IMR-90 (cell line): ENCODE results near the gene RNF217. TPM values are rescaled to one million over a fixed set of nuclear protein-coding genes. Genes with fewer than 3 reads are reported as not detected.

ENCODE experiments used
- ATAC-seq: fragments of 200-7000 bp; cut with Tn5 transposase; 2 replicates; pipeline ENCODE4 v1.9.1; 2020; ENCODE audit warnings: low read depth, mild to moderate bottlenecking, moderate library complexity
- BruUV-seq: library from RNA; stranded (reverse); fragments of 400-500 nt; replicated peaks from 2 replicates; lab custom pipeline; 2021; lab: Mats Ljungman, UMichigan
- CTCF ChIA-PET: fragments of 300-600 bp; formaldehyde crosslinking; extraction: SDS; loops from one replicate; lab custom pipeline; 2021; ENCODE audit warnings: antibody characterized with exemption; lab: Yijun Ruan, JAX
- POLR2A ChIA-PET: fragments of 300-600 bp; sonication (Branson Sonifier 250); formaldehyde crosslinking; loops from one replicate; lab custom pipeline; 2022; ENCODE audit warnings: antibody characterized with exemption; ENCODE audit not compliant: unreplicated experiment; lab: Charles Lee
- DNase-seq: peaks from one replicate; pipeline ENCODE4 v3.0.0; 2013
- H2AFZ ChIP-seq: replicated peaks from 2 replicates; pipeline ENCODE3; 2013; ENCODE audit warnings: low read length, mild to moderate bottlenecking; ENCODE audit not compliant: poor library complexity
- H2AK5ac ChIP-seq: 2 replicates; pipeline ENCODE4 v1.6.1; 2013; ENCODE audit warnings: low read depth, low read length, inconsistent platforms
- H2AK9ac ChIP-seq: replicated peaks from 2 replicates; pipeline ENCODE3; 2013; ENCODE audit warnings: mild to moderate bottlenecking, low read depth, low read length, moderate library complexity; ENCODE audit not compliant: poor library complexity
- H2BK120ac ChIP-seq: 2 replicates; pipeline ENCODE4 v1.6.1; 2013; ENCODE audit warnings: low read depth, low read length, inconsistent platforms
- H2BK15ac ChIP-seq: 3 replicates; pipeline ENCODE4 v1.6.1; 2013; ENCODE audit warnings: low read depth, low read length, inconsistent platforms
- H2BK20ac ChIP-seq: 2 replicates; pipeline ENCODE4 v1.6.1; 2013; ENCODE audit warnings: low read depth, mild to moderate bottlenecking, inconsistent platforms, low read length, moderate library complexity
- H2BK5ac ChIP-seq: 2 replicates; pipeline ENCODE4 v1.6.1; 2013; ENCODE audit warnings: mild to moderate bottlenecking, low read depth, low read length, inconsistent platforms; ENCODE audit not compliant: poor library complexity, severe bottlenecking
- H3K14ac ChIP-seq: replicated peaks from 2 replicates; pipeline ENCODE4 v1.6.1; 2013; ENCODE audit warnings: low read depth, low read length, inconsistent platforms
- H3K18ac ChIP-seq: 2 replicates; pipeline ENCODE4 v1.6.1; 2013; ENCODE audit warnings: low read depth, low read length, control low read depth
- H3K23ac ChIP-seq: 2 replicates; pipeline ENCODE4 v1.6.1; 2013; ENCODE audit warnings: low read depth, low read length, inconsistent platforms
- H3K27ac ChIP-seq: 2 replicates; pipeline ENCODE4 v1.5.1; 2013; ENCODE audit warnings: mild to moderate bottlenecking, control low read depth, low read length; ENCODE audit not compliant: insufficient read depth
- H3K27me3 ChIP-seq: 2 replicates; pipeline ENCODE4 v1.6.1; 2013; ENCODE audit warnings: low read length; ENCODE audit not compliant: control insufficient read depth, insufficient read depth
- H3K36me3 ChIP-seq: 2 replicates; pipeline ENCODE4 v1.6.1; 2013; ENCODE audit warnings: low read length, mixed read lengths; ENCODE audit not compliant: control insufficient read depth, insufficient read depth
- H3K4ac ChIP-seq: 2 replicates; pipeline ENCODE4 v1.6.1; 2013; ENCODE audit warnings: low read depth, low read length, inconsistent platforms
- H3K4me1 ChIP-seq: 2 replicates; pipeline ENCODE4 v1.6.1; 2013; ENCODE audit warnings: low read length, mixed read lengths; ENCODE audit not compliant: control insufficient read depth, insufficient read depth
- H3K4me2 ChIP-seq: 2 replicates; pipeline ENCODE4 v1.6.1; 2013; ENCODE audit warnings: low read depth, mild to moderate bottlenecking, control low read depth, low read length, moderate library complexity
- H3K4me3 ChIP-seq: 2 replicates; pipeline ENCODE4 v1.5.1; 2013; ENCODE audit warnings: low read depth, mild to moderate bottlenecking, control low read depth, low read length, moderate library complexity; ENCODE audit not compliant: insufficient read depth
- H3K56ac ChIP-seq: 2 replicates; pipeline ENCODE4 v1.6.1; 2013; ENCODE audit warnings: low read length, inconsistent platforms; ENCODE audit not compliant: insufficient read depth; ENCODE audit errors: extremely low read depth
- H3K79me1 ChIP-seq, 2 experiments: 2 replicates each; pipeline ENCODE4 v1.6.1; 2013; ENCODE audit warnings: low read length in 2 of 2, inconsistent platforms in 1 of 2, low read depth in 1 of 2
- H3K9ac ChIP-seq: 2 replicates; pipeline ENCODE4 v1.6.1; 2013; ENCODE audit warnings: low read depth, low read length, control low read depth
- H3K9me1 ChIP-seq: 2 replicates; pipeline ENCODE4 v1.6.1; 2013; ENCODE audit warnings: low read length, inconsistent platforms; ENCODE audit not compliant: insufficient read depth
- H3K9me3 ChIP-seq: 2 replicates; pipeline ENCODE4 v1.6.1; 2013; ENCODE audit warnings: low read length; ENCODE audit not compliant: control insufficient read depth, insufficient read depth
- H4K20me1 ChIP-seq: 2 replicates; pipeline ENCODE4 v1.6.1; 2013; ENCODE audit warnings: low read length, inconsistent platforms; ENCODE audit not compliant: insufficient read depth
- H4K5ac ChIP-seq: 2 replicates; pipeline ENCODE4 v1.6.1; 2013; ENCODE audit warnings: mild to moderate bottlenecking, low read depth, low read length, control low read depth
- H4K8ac ChIP-seq, 2 experiments: 2 replicates each; pipeline ENCODE4 v1.6.1; 2013; ENCODE audit warnings: low read depth in 2 of 2, low read length in 2 of 2, control low read depth in 1 of 2, inconsistent platforms in 1 of 2
- H4K91ac ChIP-seq: 2 replicates; pipeline ENCODE4 v1.6.1; 2013; ENCODE audit warnings: low read depth, low read length, inconsistent platforms; ENCODE audit not compliant: insufficient read depth
- BHLHE40 ChIP-seq: fragments of 150-350 bp; IDR thresholded peaks from 2 replicates; pipeline ENCODE4 v1.6.1; 2016; ENCODE audit warnings: mild to moderate bottlenecking, low read depth, low read length
- CEBPB ChIP-seq: IDR thresholded peaks from 2 replicates; pipeline ENCODE4 v1.6.1; 2012; ENCODE audit warnings: low read depth, low read length, improper control_type of control experiment
- FOS ChIP-seq: fragments of 150-350 bp; IDR thresholded peaks from 2 replicates; pipeline ENCODE4 v1.6.1; 2016; ENCODE audit warnings: low read depth, low read length
- MAFK ChIP-seq: IDR thresholded peaks from 2 replicates; pipeline ENCODE4 v1.6.1; 2012; ENCODE audit warnings: low read depth, low read length, improper control_type of control experiment
- NFE2L2 ChIP-seq: fragments of 150-350 bp; IDR thresholded peaks from 2 replicates; pipeline ENCODE4 v1.6.1; 2016; ENCODE audit warnings: low read depth, mild to moderate bottlenecking, low read length
- POLR2A ChIP-seq: IDR thresholded peaks from 2 replicates; pipeline ENCODE4 v1.6.1; 2012; ENCODE audit warnings: mild to moderate bottlenecking, low read depth, low read length
- RAD21 ChIP-seq: IDR thresholded peaks from 2 replicates; pipeline ENCODE4 v1.6.1; 2012; ENCODE audit warnings: low read length, improper control_type of control experiment
- RFX5 ChIP-seq: IDR thresholded peaks from 2 replicates; pipeline ENCODE4 v1.8.0; 2012; ENCODE audit warnings: low read depth, mild to moderate bottlenecking, low read length, moderate library complexity
- SMC3 ChIP-seq: fragments of 150-350 bp; IDR thresholded peaks from 2 replicates; pipeline ENCODE4 v1.6.1; 2016; ENCODE audit warnings: low read depth, mild to moderate bottlenecking, antibody characterized with exemption, low read length, moderate library complexity
- WGBS, 2 experiments: methylation state at CpG; one replicate each; pipeline versions ENCODE4 v1.1.5 to v1.1.7; 2013; ENCODE audit warnings: missing lambda C conversion rate in 2 of 2; ENCODE audit not compliant: insufficient read length in 1 of 2; ENCODE audit errors: extremely low coverage in 2 of 2; 5-methylcytosine and 5-hydroxymethylcytosine counted together
- dilution Hi-C: fragments of 300-500 bp; cut with HindIII; formaldehyde crosslinking; loops from one replicate; pipeline ENCODE4 v1.14.3; 2018; ENCODE audit warnings: low sequenced_read_pairs; ENCODE audit not compliant: unreplicated experiment
- in situ Hi-C: fragments of 300-500 bp; cut with MboI; formaldehyde crosslinking; loops from 3 replicates; pipeline ENCODE4 v1.14.3; 2019; ENCODE audit warnings: low sequenced_read_pairs, inconsistent platforms, mixed read lengths
- intact Hi-C: fragments of 100-400 bp; cut with micrococcal nuclease; formaldehyde crosslinking; loops from 2 replicates; pipeline ENCODE4 v1.10.0; 2022
- polyA plus RNA-seq, 3 experiments: library from polyadenylated mRNA; depleted of rRNA; stranded (reverse); fragments of >200 nt; gene quantifications; 2 replicates each; pipeline ENCODE4 v1.2.3, GENCODE V29; 2012; ENCODE audit warnings: low replicate concordance in 1 of 3
- total RNA-seq: library from RNA; depleted of rRNA; stranded (reverse); fragments of >200 nt; gene quantifications from 2 replicates; pipeline ENCODE4 v1.2.3, GENCODE V29; 2012
- TF ChIP-seq, protein P1 (sequence below): conservative IDR thresholded peaks from 2 replicates; pipeline ENCODE4 v1.5.1; 2012; ENCODE audit warnings: mild to moderate bottlenecking, low read depth, low read length, improper control_type of control experiment
- TF ChIP-seq, protein P2 (sequence below): fragments of 150-350 bp; IDR thresholded peaks from 2 replicates; pipeline ENCODE4 v1.6.1; 2017; ENCODE audit warnings: mild to moderate bottlenecking, antibody characterized with exemption, low read length, low read depth
- TF ChIP-seq, protein P3 (sequence below): fragments of 150-350 bp; IDR thresholded peaks from 2 replicates; pipeline ENCODE4 v1.6.1; 2016; ENCODE audit warnings: low read depth, mild to moderate bottlenecking, low read length, moderate library complexity, borderline replicate concordance

RNF217 gene
- total and polyA plus RNA-seq, 2 of the 4 experiments (the other 2 are of a cell fraction): 11.7 to 20.4 TPM

DNA sequence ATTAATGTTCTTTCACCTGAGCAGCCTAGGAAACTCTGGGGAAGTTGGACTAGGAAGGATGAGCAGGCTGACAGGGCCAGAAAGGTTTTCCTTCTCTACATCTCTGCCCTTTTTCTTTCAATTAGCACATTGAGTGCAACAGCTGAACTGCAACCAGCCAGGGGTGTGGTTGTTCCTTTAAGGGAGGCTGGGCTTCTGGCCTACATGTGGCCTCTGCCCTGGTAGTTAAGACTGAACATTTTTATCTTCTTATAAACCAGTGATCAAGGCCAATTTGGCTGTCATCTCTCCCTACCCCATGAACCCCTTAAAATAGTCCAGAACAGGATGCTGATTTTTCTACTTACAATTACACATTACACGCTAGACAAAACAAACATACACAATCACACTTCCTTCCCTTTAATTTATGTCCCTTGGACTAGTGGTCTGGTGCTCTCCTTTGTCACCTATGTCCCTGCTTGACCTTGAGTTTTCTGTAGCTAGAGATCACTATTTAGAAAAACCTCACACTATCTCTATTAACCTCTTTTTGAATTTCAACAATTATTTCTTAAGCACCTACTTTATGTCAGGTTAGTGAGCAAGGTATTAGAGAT is 60.3 kb downstream of the RNF217 start:
- Histone ChIP-seq H3K9me3 (no peaks in the 10 kb centered on the region), H3K9me1 (no peaks in the 10 kb centered on the region), H3K56ac (no peak overlapping the region), H2BK5ac (no peak overlapping the region), H3K4me2 (no peak overlapping the region), H4K8ac (no peak overlapping the region), H2AFZ (no peak overlapping the region), H2AK5ac (no peak overlapping the region), H3K27ac (no peak overlapping the region), H3K9ac (no peak overlapping the region), H2BK20ac (no peak overlapping the region), H2BK120ac (no peak overlapping the region), H3K23ac (no peak overlapping the region), H3K14ac (no peak overlapping the region), H3K27me3 (no peaks in the 10 kb centered on the region), H4K91ac (no peak overlapping the region), H3K4me3 (no peak overlapping the region), H4K5ac (0 out of 2 replicates have a peak overlapping the region, but pooled peaks have one; percentile 61), H3K4ac (no peak overlapping the region), H3K36me3 (0 out of 2 replicates have a peak, but pooled peaks cover 2% of the 10 kb centered on the region), H3K4me1 (peaks cover 6% of the 10 kb centered on the region), H3K79me1 (peaks cover 27 to 59% of the 10 kb centered on the region in 2 experiments), H2AK9ac (no peak overlapping the region), H2BK15ac (no peak overlapping the region), H3K18ac (no peak overlapping the region; the same call in 1 of the 2 replicates), H4K20me1 (peaks cover 7% of the 10 kb centered on the region; the same call in 1 of the 2 replicates)
- CTCF ChIA-PET: no interaction called here
- TF ChIP-seq, protein P1, sequence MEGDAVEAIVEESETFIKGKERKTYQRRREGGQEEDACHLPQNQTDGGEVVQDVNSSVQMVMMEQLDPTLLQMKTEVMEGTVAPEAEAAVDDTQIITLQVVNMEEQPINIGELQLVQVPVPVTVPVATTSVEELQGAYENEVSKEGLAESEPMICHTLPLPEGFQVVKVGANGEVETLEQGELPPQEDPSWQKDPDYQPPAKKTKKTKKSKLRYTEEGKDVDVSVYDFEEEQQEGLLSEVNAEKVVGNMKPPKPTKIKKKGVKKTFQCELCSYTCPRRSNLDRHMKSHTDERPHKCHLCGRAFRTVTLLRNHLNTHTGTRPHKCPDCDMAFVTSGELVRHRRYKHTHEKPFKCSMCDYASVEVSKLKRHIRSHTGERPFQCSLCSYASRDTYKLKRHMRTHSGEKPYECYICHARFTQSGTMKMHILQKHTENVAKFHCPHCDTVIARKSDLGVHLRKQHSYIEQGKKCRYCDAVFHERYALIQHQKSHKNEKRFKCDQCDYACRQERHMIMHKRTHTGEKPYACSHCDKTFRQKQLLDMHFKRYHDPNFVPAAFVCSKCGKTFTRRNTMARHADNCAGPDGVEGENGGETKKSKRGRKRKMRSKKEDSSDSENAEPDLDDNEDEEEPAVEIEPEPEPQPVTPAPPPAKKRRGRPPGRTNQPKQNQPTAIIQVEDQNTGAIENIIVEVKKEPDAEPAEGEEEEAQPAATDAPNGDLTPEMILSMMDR: no peak
- TF ChIP-seq NFE2L2 (no peak), POLR2A (no peak), FOS (no peak), CEBPB (no peak), SMC3 (no peak), RAD21 (no peak), RFX5 (no peak), BHLHE40 (no peak), MAFK (no peak)
- TF ChIP-seq, protein P2, sequence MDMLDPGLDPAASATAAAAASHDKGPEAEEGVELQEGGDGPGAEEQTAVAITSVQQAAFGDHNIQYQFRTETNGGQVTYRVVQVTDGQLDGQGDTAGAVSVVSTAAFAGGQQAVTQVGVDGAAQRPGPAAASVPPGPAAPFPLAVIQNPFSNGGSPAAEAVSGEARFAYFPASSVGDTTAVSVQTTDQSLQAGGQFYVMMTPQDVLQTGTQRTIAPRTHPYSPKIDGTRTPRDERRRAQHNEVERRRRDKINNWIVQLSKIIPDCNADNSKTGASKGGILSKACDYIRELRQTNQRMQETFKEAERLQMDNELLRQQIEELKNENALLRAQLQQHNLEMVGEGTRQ: no peak
- TF ChIP-seq, protein P3, sequence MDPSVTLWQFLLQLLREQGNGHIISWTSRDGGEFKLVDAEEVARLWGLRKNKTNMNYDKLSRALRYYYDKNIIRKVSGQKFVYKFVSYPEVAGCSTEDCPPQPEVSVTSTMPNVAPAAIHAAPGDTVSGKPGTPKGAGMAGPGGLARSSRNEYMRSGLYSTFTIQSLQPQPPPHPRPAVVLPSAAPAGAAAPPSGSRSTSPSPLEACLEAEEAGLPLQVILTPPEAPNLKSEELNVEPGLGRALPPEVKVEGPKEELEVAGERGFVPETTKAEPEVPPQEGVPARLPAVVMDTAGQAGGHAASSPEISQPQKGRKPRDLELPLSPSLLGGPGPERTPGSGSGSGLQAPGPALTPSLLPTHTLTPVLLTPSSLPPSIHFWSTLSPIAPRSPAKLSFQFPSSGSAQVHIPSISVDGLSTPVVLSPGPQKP: no peak
- DNase-seq (no peak), ATAC-seq (no peak)
- POLR2A ChIA-PET: interaction anchor here (0.5 kb wide), 1 partner anchor 73 kb away, joined by 3 read pairs; no protein-coding TSS in a partner anchor
- intact Hi-C loops (no loop called here), in situ Hi-C loops (no loop called here), dilution Hi-C loops (no loop called here)
- no TSS peak for BruUV-seq
- 100% methylated on average over 1 of the region's 1 CpG; no CpG with 5 or more reads in 1 of the 2 experiments for WGBS, 2 experiments
